GM21737 (cell line): Measurements from ENCODE around the gene CCDC148.

Experiments used
- ATAC-seq: cut with Tn5 transposase; IDR thresholded peaks from one replicate; pipeline ENCODE4 v1.9.1; 2021; ENCODE audit warnings: mild to moderate bottlenecking, moderate library complexity; ENCODE audit not compliant: unreplicated experiment

CCDC148 gene

GRCh38 chr2:158305501-158305900 lies 151.1 kb downstream of the CCDC148 start:
- ATAC-seq, result no peak

DNA sequence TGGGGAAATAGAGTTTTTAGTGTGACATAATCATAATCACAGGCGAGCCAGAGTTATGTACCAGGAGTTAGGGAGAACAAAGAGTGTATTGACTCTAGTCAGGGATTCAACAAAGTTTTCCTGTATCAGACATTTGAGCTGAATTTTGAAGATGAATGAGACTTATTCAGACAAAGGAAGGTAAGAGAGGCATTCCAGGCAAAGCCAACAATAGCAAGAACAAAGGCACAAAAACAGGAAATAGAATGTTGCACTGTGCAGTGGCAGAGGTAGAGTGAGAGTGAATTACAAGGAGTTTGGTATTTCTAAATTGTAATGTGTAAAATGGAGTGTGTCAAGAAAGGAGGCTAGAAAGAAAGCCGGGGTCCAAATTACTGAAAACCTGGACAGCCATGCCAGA lies 156.2 kb downstream of the CCDC148 start:
- ATAC-seq, result no peak

DNA sequence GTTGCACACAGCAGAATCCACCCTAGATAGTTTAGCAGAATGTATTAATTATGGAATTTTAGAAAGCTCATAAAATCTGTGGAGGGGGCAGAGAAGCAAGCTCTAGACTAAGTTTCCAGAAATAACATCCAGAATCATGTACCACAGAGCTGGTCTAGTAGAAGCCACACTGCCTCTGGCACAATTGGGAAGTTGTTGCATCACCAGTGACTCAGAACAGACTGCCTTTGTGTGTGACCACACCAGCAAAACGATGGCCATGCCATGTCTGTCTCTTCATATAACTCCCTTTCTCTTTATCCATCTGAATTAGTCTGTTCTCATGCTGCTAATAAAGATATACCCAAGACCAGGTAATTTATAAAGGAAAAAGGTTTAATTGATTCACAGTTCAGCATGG lies 158.9 kb downstream of the CCDC148 start:
- ATAC-seq, result no peak

DNA sequence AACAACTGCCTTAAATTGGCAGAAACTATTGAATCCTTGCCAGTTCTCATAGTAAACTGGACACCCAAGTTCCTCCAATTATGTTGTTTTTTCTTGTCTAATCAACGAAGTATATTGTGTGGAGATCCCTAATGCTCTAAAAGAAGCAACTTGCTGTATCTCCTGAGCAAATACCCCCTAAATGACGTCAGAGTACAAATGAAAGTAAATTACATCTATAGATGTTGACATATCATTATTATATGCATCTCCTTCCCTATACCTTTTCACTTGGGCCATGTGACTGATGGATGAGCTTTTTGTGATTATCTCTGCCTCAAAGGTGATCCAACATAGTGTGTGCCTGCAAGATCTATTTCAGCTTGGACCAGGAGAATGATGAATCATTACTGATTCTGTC lies 159.4 kb downstream of the CCDC148 start:
- no peak for ATAC-seq

DNA sequence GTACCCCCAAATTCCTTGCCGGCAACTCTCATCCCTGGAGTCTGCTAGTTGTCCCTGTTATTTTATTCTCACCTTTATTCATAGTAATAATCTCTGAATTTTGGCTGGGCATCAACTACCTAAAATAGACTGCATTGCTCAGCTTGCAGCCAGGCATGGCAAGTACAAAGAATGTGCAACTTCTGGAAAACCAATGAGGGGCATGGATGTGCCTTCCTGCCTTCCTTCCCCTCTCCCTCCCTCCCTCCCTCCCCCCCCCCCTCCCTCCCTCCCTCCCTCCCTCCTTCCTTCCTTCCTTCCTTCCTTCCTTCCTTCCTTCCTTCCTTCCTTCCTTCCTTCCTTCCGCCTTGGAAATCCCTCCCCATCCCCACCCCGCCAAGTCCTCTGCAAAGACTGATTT lies 162.8 kb downstream of the CCDC148 start:
- no peak for ATAC-seq

- no peak for ATAC-seq
Observed at GRCh38 chr2:158291544-158292180, 164.9 kb downstream of the CCDC148 start.

DNA sequence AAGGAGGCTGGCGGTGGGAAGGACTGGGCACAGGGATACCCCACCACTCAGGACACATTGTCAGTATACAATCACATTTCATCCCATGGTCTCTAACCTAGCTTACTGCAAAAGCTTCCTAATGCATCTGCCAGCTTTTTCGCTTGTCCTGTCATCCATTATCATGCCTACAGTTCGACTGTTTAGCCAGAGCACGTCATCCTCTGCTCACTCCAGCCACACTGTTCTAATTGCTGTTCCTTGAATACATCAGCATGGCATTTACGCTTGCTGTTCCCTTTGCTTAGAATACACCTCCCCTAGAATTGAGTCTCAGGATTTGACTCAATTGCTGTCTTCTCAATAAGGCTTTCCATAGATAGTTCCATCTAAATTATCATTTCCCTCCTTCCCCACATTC lies 166.3 kb downstream of the CCDC148 start:
- ATAC-seq, result no peak

GRCh38 chr2:158276619-158277471 lies 179.7 kb downstream of the CCDC148 start:
- ATAC-seq, result no peak

GRCh38 chr2:158273791-158274190 lies 182.8 kb downstream of the CCDC148 start:
- no peak for ATAC-seq

GRCh38 chr2:158270536-158270935 lies 186.0 kb downstream of the CCDC148 start:
- ATAC-seq, result no peak

DNA sequence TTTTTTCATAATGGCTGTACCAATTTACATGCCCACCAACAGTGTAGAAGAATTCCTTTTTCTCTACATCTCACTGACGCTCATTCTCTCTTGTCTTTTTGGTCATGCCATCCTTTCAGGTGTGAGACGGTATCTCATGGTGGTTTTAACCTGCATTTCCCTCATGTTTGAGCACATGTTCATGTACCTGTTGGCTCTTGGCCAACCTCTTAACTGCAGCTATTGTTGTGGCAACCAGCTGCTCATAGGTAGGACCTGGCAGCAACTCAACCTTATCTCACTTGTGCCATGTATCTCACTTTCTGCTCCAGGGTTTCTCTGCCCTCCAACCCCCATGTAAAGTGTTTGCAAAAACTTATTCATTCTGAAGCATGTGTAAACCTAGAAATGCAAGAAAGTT lies 187.4 kb downstream of the CCDC148 start:
- ATAC-seq, result no peak

- no peak for ATAC-seq
Observed at GRCh38 chr2:158266111-158266510, 190.4 kb downstream of the CCDC148 start.

GRCh38 chr2:158255257-158255656 lies 201.3 kb downstream of the CCDC148 start:
- ATAC-seq, result no peak

- no peak for ATAC-seq
Observed at GRCh38 chr2:158253170-158253569, 203.4 kb downstream of the CCDC148 start.

DNA sequence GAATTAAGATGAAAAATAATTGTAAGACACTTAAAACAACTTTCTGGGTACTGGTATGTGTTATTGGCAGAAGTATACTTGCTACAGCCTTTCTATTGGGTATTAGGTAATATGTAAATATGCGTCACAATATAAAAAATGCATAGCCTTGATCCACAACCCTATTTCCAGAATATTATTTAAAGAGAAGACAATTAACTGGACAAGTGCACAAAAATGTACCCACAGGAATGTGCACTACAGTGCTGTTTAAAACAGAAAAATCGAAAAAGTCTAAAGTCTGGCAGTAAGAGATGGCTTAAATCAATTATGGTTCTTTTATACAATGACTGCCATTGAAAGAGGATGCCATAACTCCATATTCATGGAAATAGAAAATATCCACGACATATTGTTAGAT lies 205.2 kb downstream of the CCDC148 start:
- no peak for ATAC-seq

DNA sequence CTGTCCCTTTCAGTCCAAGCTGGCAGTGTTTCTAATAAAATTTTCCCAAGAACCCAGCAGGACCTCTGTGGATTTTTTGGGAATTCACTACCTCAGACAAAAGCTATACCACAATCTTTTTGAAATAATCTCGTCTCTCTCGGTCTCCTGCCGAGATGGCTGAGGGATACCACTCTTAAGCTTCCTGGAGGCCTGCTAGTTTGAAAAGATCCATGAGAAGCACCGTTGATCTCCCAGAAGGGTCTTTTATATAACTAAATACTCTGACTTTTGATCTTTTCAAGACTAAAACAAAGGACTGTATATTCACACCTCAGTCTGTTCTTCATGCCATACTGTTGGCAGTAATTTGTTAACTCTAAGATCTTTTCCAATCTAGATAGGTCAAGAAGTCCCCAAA lies 213.2 kb downstream of the CCDC148 start:
- no peak for ATAC-seq

DNA sequence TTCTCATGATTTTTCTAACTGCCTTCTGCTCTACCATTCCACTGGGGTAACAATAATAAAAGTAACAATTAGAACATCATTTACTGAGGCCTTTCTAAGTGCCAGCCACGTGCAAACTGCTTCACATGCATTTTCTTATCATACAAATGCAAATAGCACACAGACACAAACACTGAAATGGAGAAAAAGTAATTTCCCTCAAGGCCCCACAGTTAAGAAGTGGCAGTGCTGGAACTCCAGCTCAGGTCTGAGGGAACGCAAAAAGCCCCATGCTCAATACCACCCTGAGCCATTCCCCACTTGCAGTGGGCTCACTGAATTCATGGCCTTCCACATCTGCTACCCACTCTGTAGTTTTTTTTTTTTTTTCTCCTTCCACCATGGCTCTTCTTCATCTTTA lies 214.3 kb downstream of the CCDC148 start:
- ATAC-seq, result no peak

- no peak for ATAC-seq
Observed at GRCh38 chr2:158240975-158241374, 215.6 kb downstream of the CCDC148 start.

DNA sequence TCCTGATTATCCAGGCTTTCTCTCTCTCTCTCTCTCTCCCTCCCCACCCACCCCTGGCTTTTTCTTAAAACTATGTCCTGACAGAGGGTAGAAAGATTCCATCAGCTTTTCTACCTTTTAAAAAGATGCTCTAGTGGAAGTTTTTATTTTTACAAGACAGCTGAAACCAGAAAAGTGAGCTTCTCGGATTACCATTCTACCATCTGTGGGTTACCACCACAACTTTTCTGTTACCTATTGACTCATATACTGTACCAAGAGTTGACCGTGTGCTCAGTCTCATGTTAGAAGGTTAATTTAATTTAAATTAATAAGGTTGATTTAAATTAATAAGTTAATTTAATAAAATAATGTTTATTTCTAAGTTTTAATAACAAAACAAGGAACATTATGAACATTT lies 217.3 kb downstream of the CCDC148 start:
- no peak for ATAC-seq

DNA sequence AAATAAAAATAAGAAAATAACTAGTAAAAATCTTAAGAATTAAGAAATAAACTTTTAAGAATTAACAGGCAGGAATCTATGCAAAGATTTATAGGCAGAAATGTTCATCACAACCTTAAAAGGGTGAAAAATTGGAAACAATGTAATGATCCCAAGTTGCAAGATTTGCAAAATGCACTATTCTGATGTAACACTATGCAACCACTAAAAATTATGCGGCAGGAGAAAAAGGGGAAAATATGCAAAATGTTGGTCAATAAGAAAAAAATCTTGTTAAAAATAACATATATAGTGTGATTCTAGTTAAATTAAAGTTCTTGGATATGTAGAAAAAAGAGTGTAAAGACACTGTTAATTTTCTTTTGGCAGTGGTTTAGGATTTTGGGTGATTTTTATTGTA lies 222.1 kb downstream of the CCDC148 start:
- ATAC-seq, result no peak

GRCh38 chr2:158232476-158232875 lies 224.1 kb downstream of the CCDC148 start:
- ATAC-seq, result no peak

DNA sequence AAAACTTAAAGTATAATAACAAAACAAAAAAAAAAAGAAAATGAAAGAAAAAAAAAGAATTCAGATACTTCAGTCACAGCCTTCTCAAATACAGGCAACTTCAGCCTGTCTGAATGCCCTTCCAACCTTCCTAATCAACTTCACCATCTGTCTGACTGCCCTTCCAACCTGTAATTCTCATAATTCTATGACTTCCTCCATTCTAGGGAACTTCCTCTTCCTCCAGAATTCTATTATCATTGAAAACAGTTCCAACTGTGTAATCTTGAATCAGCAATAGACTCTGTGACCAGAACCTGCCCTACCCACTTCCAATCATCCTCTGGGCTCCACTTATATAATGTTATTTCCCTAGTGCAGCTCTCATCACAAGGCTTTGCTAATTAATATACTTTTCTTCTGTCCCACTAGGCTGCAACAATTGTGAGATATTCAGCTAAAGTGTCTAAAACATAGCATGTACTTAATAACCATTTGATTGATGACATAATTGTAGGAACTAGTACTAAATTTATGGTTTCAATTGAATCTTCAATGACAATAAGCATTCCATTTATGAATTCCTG lies 227.5 kb downstream of the CCDC148 start:
- no peak for ATAC-seq
